GM21528 (cell line): ENCODE measurements around the gene PLA2G4A.
A peak's percentile ranks its signal among the peaks of the same experiment; 100 is the strongest.

Experiments used
- ATAC-seq: cut with Tn5 transposase; IDR thresholded peaks from one replicate; pipeline ENCODE4 v1.9.1; 2021; ENCODE audit warnings: mild to moderate bottlenecking, moderate library complexity; ENCODE audit not compliant: unreplicated experiment, low FRiP score

PLA2G4A gene

GRCh38 chr1:186828611-186829454 lies at the start of gene PLA2G4A:
PLA2G4A (plus strand) TSS chr1:186828949; CDS start chr1:186854355, 25,406 bp downstream.
- ATAC-seq, result peak; percentile 85

- ATAC-seq, result no peak
Measured at GRCh38 chr1:186780076-186780475, 48.7 kb upstream of the PLA2G4A start.

- no peak for ATAC-seq
Measured at GRCh38 chr1:186781730-186782129, 47.0 kb upstream of the PLA2G4A start.

GRCh38 chr1:186782791-186783190 lies 46.0 kb upstream of the PLA2G4A start:
- ATAC-seq, result no peak

GRCh38 chr1:186783193-186783592 lies 45.6 kb upstream of the PLA2G4A start:
- no peak for ATAC-seq

- ATAC-seq, result no peak
Measured at GRCh38 chr1:186785503-186785902, 43.2 kb upstream of the PLA2G4A start.

- ATAC-seq, result no peak
Measured at GRCh38 chr1:186790101-186790500, 38.6 kb upstream of the PLA2G4A start.

- ATAC-seq, result no peak
Measured at GRCh38 chr1:186792870-186793581, 35.7 kb upstream of the PLA2G4A start.

GRCh38 chr1:186793582-186793927 lies 35.2 kb upstream of the PLA2G4A start:
- ATAC-seq, result no peak

GRCh38 chr1:186798960-186799688 lies 29.6 kb upstream of the PLA2G4A start:
- no peak for ATAC-seq

- ATAC-seq, result peak; percentile 96
Measured at GRCh38 chr1:186799689-186800054, 29.1 kb upstream of the PLA2G4A start.

GRCh38 chr1:186802388-186802787 lies 26.4 kb upstream of the PLA2G4A start:
- ATAC-seq, result no peak

GRCh38 chr1:186804679-186805078 lies 24.1 kb upstream of the PLA2G4A start:
- ATAC-seq, result no peak

- no peak for ATAC-seq
Measured at GRCh38 chr1:186806477-186806876, 22.3 kb upstream of the PLA2G4A start.

GRCh38 chr1:186807163-186807562 lies 21.6 kb upstream of the PLA2G4A start:
- no peak for ATAC-seq

GRCh38 chr1:186811892-186812291 lies 16.9 kb upstream of the PLA2G4A start:
- ATAC-seq, result no peak

- no peak for ATAC-seq
Measured at GRCh38 chr1:186812570-186812969, 16.2 kb upstream of the PLA2G4A start.

- no peak for ATAC-seq
Measured at GRCh38 chr1:186813420-186813819, 15.3 kb upstream of the PLA2G4A start.

GRCh38 chr1:186819126-186819525 lies 9.6 kb upstream of the PLA2G4A start:
- peak; percentile 71 for ATAC-seq

- peak; percentile 54 for ATAC-seq
Measured at GRCh38 chr1:186819563-186819962, 9.2 kb upstream of the PLA2G4A start.
